ENCODE results near the gene NRN1L.
"Not testable (repeated sequence)": the region's sequence is repeated elsewhere in the genome, so short reads cannot be mapped to it uniquely, and the experiment has no call there.

The NRN1L gene

GRCh38 chr16:67884684-67885083 is at the start of gene NRN1L:
Gene NRN1L, plus strand, starts transcription at chr16:67884885. Its CDS starts 19 bp downstream, at chr16:67884904.
- Histone ChIP-seq H3K9ac (ENCODE audit: low read depth, low read length, poor library complexity, severe bottlenecking) (no peak within 1 kb of the TSS), H2AFZ (ENCODE audit: low read length) (no peak within 1 kb of the TSS), H3K36me3 (ENCODE audit: insufficient read depth, low read length) (peaks cover 68% of the 10 kb centered on the region; the same call in 1 of the 2 replicates), H3K9me3 (ENCODE audit: insufficient read depth, low read depth, low read length) (no peaks in the 10 kb centered on the region), H3K4me2 (ENCODE audit: low read depth, low read length, poor library complexity, severe bottlenecking) (no peak within 1 kb of the TSS), H3K79me2 (ENCODE audit: insufficient read depth, low read length) (no peaks in the 10 kb centered on the region), H3K27me3 (ENCODE audit: insufficient read depth, low read length, poor library complexity, severe bottlenecking) (no peaks in the 10 kb centered on the region), H3K9me2 (replicated peaks; ENCODE audit: low read depth, low read length) (no peaks in the 10 kb centered on the region), H4K20me1 (ENCODE audit: insufficient read depth, low read length, poor library complexity, severe bottlenecking) (no peaks in the 10 kb centered on the region), H3F3A (ENCODE audit: low read depth) (no peaks in the 10 kb centered on the region), H3K4me3 (ENCODE audit: low read length, poor library complexity, severe bottlenecking) (no peak within 1 kb of the TSS), H3K4me1 (ENCODE audit: insufficient read depth, low read length, poor library complexity, severe bottlenecking) (no peaks in the 10 kb centered on the region)
- no peak for TF ChIP-seq CTCF (conservative IDR thresholded peaks at IDR 0.05; ENCODE audit: low read length)
- TF ChIP-seq EZH2phosphoT487 (IDR thresholded peaks at IDR 0.05; ENCODE audit: borderline replicate concordance), result no peak

- not testable (repeated sequence) for H3K9me2 ChIP-seq (replicated peaks; ENCODE audit: low read depth, low read length); H4K20me1 ChIP-seq (ENCODE audit: insufficient read depth, low read length, poor library complexity, severe bottlenecking); H3K9ac ChIP-seq (ENCODE audit: low read depth, low read length, poor library complexity, severe bottlenecking); H3F3A ChIP-seq (ENCODE audit: low read depth); H3K9me3 ChIP-seq (ENCODE audit: insufficient read depth, low read depth, low read length); H3K27me3 ChIP-seq (ENCODE audit: insufficient read depth, low read length, poor library complexity, severe bottlenecking); H3K36me3 ChIP-seq (ENCODE audit: insufficient read depth, low read length); H2AFZ ChIP-seq (ENCODE audit: low read length); H3K4me3 ChIP-seq (ENCODE audit: low read length, poor library complexity, severe bottlenecking); H3K4me2 ChIP-seq (ENCODE audit: low read depth, low read length, poor library complexity, severe bottlenecking)
- Histone ChIP-seq H3K79me2 (ENCODE audit: insufficient read depth, low read length) (peaks cover 14% of the 10 kb centered on the region), H3K4me1 (ENCODE audit: insufficient read depth, low read length, poor library complexity, severe bottlenecking) (peaks cover 17% of the 10 kb centered on the region)
These were observed 47.5 kb upstream of the NRN1L start for GRCh38 chr16:67837190-67837589.

GRCh38 chr16:67837811-67838210 is 46.9 kb upstream of the NRN1L start:
- Histone ChIP-seq H3K4me2 (ENCODE audit: low read depth, low read length, poor library complexity, severe bottlenecking) (no peak overlapping the region), H3K9me2 (replicated peaks; ENCODE audit: low read depth, low read length) (no peaks in the 10 kb centered on the region), H3K9ac (ENCODE audit: low read depth, low read length, poor library complexity, severe bottlenecking) (no peak overlapping the region), H2AFZ (ENCODE audit: low read length) (no peak overlapping the region), H3K9me3 (ENCODE audit: insufficient read depth, low read depth, low read length) (no peaks in the 10 kb centered on the region), H3K79me2 (ENCODE audit: insufficient read depth, low read length) (peaks cover 10% of the 10 kb centered on the region), H3K27me3 (ENCODE audit: insufficient read depth, low read length, poor library complexity, severe bottlenecking) (no peaks in the 10 kb centered on the region), H3F3A (ENCODE audit: low read depth) (no peaks in the 10 kb centered on the region), H3K4me1 (ENCODE audit: insufficient read depth, low read length, poor library complexity, severe bottlenecking) (peaks cover 11% of the 10 kb centered on the region), H4K20me1 (ENCODE audit: insufficient read depth, low read length, poor library complexity, severe bottlenecking) (no peaks in the 10 kb centered on the region), H3K4me3 (ENCODE audit: low read length, poor library complexity, severe bottlenecking) (no peak overlapping the region), H3K36me3 (ENCODE audit: insufficient read depth, low read length) (no peaks in the 10 kb centered on the region)
- no peak for TF ChIP-seq CTCF (conservative IDR thresholded peaks at IDR 0.05; ENCODE audit: low read length)
- TF ChIP-seq EZH2phosphoT487 (IDR thresholded peaks at IDR 0.05; ENCODE audit: borderline replicate concordance), result no peak

GRCh38 chr16:67841198-67841815 is 43.4 kb upstream of the NRN1L start:
- Histone ChIP-seq H3K9me2 (replicated peaks; ENCODE audit: low read depth, low read length) (no peaks in the 10 kb centered on the region), H3K36me3 (ENCODE audit: insufficient read depth, low read length) (no peaks in the 10 kb centered on the region), H2AFZ (ENCODE audit: low read length) (peak overlapping the region; percentile 97), H3K4me1 (ENCODE audit: insufficient read depth, low read length, poor library complexity, severe bottlenecking) (peaks cover 32% of the 10 kb centered on the region), H3K9ac (ENCODE audit: low read depth, low read length, poor library complexity, severe bottlenecking) (peak overlapping the region; percentile 79), H4K20me1 (ENCODE audit: insufficient read depth, low read length, poor library complexity, severe bottlenecking) (peaks cover 13% of the 10 kb centered on the region), H3F3A (ENCODE audit: low read depth) (no peaks in the 10 kb centered on the region), H3K9me3 (ENCODE audit: insufficient read depth, low read depth, low read length) (no peaks in the 10 kb centered on the region), H3K4me2 (ENCODE audit: low read depth, low read length, poor library complexity, severe bottlenecking) (peak overlapping the region; percentile 88), H3K79me2 (ENCODE audit: insufficient read depth, low read length) (peaks cover 37% of the 10 kb centered on the region), H3K4me3 (ENCODE audit: low read length, poor library complexity, severe bottlenecking) (peak overlapping the region; percentile 80), H3K27me3 (ENCODE audit: insufficient read depth, low read length, poor library complexity, severe bottlenecking) (no peaks in the 10 kb centered on the region)
- no peak for TF ChIP-seq CTCF (conservative IDR thresholded peaks at IDR 0.05; ENCODE audit: low read length)
- no peak for TF ChIP-seq EZH2phosphoT487 (IDR thresholded peaks at IDR 0.05; ENCODE audit: borderline replicate concordance)

Data from Loucy (cell line).